ENCODE results near the gene IGFALS.
"Not testable (repeated sequence)": the region's sequence is repeated elsewhere in the genome, so short reads cannot be mapped to it uniquely, and the experiment has no call there.

IGFALS gene

DNA sequence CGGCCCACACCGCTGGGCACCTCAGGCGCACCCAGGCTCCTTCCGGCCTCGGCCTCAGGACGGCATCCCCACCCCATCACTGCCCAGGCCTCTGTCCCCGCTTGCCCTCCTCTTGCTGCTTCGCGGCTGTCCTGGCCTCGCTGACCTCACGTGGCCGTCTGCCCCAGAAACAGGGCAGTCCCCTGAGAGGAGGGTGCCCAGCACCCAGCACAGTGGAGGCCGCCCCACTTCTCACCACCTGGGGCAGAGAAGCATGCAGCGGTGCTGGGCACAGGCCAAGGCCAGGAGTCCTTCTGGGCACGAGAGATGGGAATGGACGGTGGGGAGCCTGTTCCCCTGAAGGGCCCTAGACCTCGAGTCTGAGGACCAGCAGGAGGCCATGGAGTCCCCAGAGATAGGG, 24.2 kb upstream of the IGFALS start:
- DNase-seq, result no peak

DNA sequence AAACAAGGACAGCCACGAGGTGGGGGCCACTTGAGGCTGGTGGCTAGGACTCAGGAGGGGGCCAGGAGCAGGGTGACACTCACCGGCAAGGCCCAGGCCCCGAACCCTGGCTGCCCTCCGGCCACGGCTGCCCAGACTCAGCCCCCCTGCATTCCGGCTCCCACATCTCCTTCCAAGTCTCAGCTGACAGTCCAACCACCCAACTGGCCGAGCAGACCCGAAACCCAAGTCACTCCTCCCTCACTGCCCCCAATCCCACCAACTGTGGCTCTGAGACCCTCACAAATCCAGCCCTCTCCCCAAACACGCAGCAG, 23.7 kb upstream of the IGFALS start:
- DNase-seq, result no peak

DNA sequence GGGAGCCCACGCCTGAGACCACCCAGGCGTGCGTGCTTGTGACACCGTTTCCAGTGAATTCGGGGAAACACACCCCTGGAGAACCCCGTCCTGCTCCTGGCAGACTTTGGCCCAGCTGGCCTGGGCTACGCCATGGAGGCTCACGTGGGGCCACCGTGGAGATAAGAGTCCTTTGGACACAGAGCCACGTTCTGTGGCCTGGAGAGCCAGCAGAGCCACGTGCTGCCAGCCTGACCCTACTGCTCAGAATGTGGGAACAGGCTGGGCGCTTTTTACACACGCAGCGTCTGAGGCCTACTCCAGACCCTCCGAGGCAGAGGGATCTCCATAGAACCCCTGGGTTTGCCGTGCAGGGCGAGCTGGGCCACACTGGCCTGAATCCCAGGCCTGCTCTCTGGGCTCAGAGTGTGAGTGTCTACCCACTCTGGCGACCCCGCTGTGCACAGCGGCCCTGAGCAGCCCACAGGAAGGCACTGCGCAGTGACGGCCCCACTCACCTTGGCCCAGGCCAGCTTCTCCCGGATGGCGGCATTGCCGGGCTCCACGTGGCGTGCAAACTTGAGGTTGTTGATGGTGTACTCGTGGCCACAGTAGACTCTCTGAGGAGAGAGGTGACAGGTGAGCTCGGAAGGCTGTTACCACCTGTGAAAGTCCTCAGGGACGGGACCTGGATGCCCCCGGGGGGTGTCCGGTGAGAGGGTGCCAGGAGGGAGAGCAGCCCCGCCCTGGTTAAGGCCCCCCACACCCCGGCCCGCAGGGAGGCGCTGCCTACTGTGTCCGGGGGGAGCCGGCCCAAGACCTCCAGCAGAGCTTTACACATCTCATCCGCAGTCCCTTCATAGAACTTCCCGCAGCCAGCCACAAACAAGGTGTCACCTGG, 23.1 kb upstream of the IGFALS start:
- DNase-seq, result no peak

DNA sequence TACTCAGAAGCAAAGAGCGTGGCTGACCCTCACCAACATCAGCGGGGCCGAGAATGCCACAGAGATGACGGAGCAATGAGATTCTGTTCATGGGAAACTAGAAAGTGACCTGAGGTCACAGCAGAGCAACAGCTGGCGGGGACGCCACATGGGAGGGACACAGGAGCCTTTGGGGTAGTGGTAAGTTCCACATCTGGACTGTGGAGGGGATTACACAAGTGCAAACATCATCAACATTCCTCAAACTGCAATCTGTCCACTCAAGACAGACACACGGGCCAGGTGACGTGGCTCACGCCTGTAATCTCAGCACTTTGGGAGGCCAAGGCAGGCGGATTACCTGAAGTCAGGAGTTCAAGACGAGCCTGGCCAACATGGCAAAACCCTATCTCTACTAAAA, 22.0 kb upstream of the IGFALS start:
- DNase-seq, result no peak

GRCh38 chr16:1812732-1813163, 19.2 kb upstream of the IGFALS start:
- DNase-seq, result no peak

DNA sequence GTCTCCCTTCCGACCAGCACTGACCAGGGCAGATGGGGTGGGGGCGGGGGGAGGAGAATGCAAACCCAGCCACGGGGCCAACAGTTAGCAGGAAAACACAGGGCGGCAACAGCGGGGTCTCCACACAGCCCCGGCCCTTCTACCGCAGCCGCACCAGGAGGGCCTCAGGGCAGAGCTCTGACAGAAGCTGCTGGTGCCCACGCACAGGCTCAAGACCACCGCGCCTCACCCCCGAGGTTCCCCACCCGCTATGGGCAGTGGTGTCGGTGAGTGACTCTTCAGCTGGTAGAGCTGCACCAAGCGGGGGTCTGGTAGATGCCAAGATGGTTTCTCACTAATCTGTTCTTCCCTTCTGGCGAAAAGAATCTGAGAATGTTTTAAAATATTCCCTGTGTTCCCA, 17.0 kb upstream of the IGFALS start:
- DNase-seq, result no peak

DNA sequence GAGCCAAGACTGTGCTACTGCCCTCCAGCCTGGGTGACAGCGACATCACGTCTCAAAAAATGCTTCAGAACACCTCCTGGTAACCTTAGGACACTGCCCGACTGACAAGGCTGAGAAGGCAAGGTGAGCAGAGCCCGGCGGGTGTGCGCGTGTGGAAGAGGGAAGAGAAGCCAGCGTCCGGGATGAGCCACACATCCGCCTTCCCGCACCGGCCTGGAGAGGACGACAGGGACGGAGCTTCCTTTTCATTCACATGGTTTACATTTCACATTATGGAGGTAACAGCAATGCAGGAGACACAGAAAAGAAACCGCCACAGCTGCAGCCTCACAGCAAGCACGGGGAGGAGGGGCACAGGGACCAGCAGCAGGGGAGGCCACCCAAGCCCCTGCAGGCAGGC, 16.6 kb upstream of the IGFALS start:
- no peak for DNase-seq

DNA sequence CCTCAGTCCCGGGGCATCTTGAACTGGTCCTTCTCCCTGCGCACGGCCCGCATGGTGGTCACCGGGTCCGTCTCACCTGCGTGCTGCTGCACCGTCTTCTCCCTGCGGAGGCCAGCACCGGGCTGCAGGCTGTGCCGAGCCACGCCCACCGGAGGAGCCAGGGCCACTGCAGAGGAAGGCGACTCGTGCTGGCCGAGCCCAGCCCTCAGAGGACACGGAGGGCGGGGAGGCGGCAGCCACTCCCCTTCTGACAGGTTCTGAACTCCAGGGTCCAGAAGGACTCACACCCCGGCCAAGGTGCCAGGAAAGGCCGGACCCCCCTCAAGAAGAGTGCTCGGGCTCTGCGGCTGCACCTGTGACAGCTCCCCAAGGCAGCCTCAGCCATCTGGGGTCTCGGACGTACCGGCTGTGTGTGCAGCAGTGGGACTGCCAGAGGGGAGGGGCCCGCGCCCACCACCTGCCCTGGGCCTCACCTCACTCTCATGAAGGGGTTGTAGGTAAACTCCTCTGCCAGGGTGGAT, 15.8 kb upstream of the IGFALS start:
- DNase-seq, result no peak

DNA sequence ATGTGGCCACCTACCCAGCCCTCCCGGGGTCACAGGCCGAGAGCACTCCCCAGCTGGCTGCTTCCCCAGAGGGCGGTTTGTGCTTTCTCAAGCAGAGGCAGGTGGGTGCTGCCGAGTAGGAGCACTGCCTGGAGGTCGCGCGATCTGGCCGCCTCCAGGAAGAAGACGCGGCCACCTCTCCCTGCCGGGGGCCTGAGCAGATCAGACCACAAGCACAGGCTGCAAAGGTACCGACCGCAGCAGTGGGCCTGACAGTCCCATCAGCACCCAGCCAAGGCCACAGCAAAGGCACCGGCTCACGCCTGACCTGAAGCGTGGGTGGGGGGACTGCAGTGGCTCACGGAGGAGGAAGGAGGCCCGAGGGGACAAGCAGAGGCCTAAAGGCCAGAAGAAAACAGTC, 15.2 kb upstream of the IGFALS start:
- DNase-seq, result no peak

DNA sequence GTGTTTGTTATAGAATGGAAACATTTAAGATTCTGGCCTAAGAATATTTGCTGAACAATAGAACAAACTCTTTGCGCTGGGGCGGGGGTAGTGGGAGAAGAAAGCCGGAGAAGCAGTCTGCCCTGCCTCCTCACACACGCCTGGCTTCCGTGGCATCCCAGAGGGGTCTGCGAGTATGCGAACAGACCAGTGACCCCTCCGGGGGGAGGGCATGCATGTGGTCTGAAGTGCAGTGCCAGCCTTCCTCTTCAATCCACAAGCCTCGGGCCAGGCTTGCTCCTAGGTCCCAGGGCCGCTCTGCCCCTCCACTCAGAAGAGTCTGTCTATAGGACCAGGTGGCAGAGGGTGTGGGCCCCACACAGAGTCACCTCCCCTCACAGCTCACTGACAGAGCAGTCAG, 14.1 kb upstream of the IGFALS start:
- DNase-seq, result no peak

DNA sequence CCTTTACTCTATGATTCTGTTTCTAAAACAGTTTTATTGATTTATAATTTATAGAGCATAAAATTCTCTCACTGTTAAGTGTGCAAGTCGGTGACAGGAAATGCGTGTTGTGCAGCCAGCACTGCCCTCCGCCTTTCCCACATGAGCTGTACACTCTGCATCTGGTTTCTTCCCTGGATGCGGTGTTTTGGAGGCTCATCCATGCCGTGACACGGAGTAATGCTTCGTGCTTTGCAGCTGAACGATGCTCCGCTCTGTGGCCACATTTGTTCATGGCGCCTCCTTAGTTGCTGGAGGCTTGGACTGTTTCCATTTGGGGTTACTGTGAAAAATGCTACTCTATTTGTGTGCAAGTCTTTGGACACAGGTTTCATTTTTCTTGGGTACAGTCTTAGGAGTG, 7.2 kb upstream of the IGFALS start:
- no peak for DNase-seq

- not testable (repeated sequence) for DNase-seq
These were observed 5.8 kb upstream of the IGFALS start for GRCh38 chr16:1799263-1799662.

DNA sequence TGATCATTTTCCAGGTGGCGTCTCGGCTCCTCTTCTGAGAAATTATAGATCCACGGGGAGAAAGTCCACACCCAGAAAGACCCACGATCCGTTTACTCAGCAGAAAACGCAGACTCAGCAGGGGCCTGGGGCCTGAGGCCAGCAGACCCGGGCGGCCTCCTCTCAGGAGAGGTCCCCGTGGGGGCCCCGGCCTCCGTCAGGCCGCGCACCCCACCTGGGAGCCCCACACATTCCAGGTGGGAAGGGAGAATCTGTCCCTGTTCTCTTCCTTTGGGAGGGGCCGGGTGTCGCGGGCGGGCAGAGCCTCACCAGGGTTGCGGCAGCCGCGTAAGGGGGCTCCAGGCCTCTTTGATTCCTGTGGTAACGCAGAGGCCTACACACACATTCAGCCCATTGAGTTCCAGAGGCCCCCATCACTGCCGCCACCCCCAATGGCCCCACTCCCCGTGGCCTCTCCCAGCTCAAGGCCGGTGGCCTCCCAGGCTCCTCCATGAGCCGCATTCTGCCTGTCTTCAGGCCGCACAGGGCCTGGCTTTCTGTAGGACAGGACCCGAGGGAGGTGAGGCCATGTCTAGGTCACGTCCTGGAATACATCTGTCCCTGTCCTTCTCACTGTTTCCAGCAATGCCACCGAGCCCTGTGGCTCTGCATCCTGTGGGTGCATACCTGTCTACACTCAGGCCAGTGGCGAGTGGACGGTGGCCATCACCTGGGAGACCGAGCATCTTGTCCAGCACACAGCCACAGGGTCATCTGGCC, 1.6 kb upstream of the IGFALS start:
- no peak for DNase-seq

GRCh38 chr16:1794221-1794871, 841 bp upstream of the IGFALS start:
- no peak for DNase-seq

GRCh38 chr16:1792836-1793577, 498 bp downstream of the IGFALS start:
- DNase-seq, result no peak

DNA sequence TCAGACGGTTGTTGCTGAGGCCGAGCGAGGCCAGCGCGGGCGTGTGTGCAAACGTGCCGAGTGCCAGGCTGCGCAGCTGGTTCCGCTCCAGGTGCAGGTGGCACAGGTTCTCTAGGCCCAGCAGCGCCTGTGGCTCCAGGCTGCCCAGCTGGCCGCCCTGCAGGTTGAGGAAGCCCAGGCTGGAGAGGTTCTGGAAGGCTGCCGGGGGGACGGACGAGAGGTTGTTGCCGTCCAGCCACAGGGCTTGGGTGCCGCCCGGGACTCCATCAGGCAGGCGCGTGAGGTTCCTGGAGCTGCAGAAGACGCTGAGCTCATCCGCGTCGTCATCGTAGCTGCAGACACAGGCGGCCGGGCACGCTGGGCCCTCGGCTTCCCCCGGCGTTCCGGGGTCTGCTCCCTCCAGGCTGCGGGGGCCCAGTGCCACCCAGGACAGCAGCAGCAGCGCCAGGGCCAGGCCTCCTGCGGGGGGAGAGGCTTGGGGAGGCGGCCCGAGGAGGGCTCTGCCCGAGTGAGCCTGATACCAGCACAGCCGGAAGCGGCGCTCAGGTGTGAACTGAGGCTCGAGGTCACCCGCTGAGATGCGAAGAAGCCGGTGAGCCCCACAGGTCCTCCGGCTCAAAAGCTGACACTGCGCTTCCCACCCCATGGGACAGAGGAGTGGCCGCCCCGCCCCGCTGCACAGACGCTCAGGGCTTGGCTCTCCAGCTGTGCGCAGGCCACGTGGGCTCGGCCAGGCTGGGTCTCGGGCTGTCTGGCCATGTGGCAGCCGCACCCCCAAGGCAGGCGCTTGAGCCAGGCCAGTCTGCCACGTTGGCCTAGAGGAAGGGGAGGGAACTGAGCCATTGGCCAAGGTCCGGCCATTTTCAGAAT, 1.3 kb downstream of the IGFALS start:
- DNase-seq, result no peak

DNA sequence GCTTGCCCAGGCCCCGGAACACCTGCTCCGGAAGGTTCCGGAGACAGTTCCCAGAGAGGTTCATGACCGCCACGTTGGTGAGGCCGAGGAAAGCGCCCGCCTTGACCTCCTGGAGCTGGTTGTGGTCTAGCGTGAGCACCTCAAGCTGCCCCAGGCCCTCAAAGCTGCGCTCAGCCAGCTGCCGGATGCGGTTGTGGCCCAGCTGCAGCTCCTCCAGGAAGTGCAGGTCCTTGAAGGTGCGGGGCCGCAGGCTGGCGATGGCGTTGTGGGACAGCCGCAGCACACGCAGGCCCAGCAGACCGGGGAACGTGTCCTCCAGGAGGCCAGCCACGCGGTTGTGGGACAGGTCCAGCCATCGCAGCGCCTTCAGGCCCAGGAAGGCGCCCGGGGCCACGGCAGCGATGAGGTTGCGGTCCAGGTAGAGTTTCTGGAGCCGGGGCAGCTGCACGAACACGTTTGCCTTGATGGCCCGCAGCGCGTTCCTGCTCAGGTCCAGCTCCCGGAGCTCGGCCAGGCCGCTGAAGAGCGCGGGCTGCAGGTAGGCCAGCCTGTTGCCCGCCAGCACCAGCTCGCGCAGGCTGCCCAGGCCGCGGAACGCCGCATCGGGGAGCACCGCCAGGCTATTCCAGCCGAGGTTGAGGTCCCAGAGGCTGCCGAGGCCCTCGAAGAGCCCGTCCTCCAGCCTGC, 2.1 kb downstream of the IGFALS start:
- DNase-seq, result no peak

DNA sequence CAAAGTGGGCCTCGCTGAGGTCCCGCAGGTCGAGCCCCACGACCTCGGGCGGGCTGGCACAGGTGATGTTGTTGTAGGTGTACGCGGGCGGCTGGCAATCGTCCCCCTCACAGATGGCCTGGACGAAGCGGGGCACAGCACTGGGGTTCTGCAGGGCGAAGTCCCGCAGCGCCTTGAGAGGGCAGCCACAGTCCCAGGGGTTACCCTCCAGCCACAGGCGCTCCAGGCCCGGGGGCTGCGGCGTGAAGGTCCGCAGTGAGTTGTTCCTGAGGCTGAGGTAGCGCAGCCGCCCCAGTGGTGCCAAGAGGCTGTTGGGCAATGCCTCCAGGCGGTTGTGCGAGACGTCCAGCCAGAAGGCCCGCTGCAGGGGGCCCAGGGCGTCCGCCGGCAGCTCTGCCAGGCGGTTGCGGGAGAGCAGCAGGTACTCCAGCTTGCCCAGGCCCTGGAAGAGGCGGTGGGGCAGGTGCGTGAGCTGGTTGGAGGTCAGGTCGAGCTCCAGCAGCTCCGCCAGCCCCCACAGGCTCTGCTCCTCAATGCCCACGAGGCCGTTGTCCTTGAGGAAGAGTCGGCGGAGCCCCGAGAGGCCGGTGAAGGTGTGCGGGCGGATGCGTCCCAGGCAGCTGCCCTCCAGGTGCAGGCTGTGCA, 2.8 kb downstream of the IGFALS start:
- no peak for DNase-seq

DNA sequence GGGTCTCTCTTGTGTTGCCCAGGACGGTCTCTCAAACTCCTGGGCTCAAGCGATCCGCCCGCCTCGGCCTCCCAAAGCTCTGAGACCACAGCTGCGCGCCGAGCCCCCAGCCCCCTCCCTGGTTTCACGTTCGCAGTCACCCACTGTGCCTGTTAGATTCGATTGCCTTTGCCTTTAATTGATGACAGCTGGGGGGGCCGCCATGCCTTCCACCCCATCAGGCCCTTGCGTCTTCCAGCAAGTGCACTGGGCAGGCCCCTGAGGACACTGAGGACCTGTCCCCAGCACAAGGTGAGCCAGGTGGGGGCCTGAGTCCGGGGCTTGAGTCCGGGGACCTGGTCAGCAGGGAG, 3.3 kb downstream of the IGFALS start:
- DNase-seq, result no peak

DNA sequence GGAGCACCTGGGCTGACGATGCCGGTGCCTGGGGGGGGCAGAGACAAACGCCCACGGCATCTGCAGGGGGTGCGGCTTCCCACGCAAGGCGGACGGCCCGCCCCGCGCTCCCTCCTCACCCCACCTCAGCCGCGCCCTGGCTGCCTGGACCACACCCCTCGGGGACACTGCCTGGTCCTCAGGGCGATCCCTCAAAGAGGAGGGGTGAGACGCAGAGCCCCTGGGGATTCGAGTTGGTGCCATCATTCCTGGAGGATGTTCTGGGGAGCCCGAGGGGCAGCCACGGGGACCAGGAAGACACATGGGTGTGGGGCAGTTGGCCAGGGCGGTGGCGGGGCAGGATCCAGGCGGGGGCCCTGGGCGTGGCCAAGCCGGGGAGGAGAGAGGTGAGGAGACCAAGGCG, 3.9 kb downstream of the IGFALS start:
- DNase-seq, result no peak

GRCh38 chr16:1788708-1789100, 4.8 kb downstream of the IGFALS start:
- DNase-seq, result no peak

Measured in NCI-H1436 treated with DMSO at 0.1 percent for 48 hours (cell line).